ENCODE results near the gene EXOC4. TPM values are rescaled to one million over a fixed set of nuclear protein-coding genes. Genes with fewer than 3 reads are reported as not detected.
A peak's percentile ranks its signal among the peaks of the same experiment; 100 is the strongest.

Gene EXOC4
- total and polyA plus RNA-seq, 2 of the 13 experiments (the other 11 are each of a cell fraction or from before 2014, with no cell fraction given): 22.5 to 39.0 TPM

DNA sequence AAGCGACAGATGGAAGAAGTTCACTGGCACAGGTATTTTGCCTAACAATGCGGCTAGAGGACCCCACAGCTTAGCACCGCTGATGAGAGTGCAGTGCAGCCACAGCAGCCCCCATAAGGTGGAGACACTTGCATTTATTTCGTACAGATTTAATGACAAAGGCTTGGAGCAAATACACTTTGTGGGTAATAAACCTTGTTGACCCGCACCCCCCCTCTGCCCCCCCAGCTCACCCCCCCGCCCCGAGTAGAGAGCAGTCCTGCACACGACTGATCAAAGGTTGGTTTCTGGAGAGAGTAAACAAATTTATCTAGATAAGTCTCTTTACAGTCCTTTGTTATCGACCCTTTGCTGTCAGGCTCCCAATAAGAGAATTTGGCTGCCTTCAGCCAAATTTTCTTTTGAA lies 777.6 kb downstream of the EXOC4 start (continued):
- TF ChIP-seq, protein P1, sequence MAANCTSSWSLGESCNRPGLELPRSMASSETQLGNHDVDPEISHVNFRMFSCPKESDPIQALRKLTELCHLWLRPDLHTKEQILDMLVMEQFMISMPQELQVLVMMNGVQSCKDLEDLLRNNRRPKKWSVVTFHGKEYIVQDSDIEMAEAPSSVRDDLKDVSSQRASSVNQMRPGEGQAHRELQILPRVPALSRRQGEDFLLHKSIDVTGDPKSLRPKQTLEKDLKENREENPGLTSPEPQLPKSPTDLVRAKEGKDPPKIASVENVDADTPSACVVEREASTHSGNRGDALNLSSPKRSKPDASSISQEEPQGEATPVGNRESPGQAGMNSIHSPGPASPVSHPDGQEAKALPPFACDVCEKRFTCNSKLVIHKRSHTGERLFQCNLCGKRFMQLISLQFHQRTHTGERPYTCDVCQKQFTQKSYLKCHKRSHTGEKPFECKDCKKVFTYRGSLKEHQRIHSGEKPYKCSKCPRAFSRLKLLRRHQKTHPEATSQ (CRISPR knock-in tag; IDR thresholded peaks at IDR 0.05; ENCODE audit: borderline replicate concordance): no peak; the same call in 1 of the 2 replicates
- no peak for TF ChIP-seq POLR2AphosphoS2 (IDR thresholded peaks at IDR 0.05; ENCODE audit: low read depth, low read length)
- 0 out of 2 replicates have a peak, but pooled peaks have one; percentile 27 for TF ChIP-seq MAZ (IDR thresholded peaks at IDR 0.05; ENCODE audit: borderline replicate concordance, low read depth, low read length)
- TF ChIP-seq MAZ (CRISPR knock-in tag; IDR thresholded peaks at IDR 0.05; ENCODE audit: low read depth): no peak
- TF ChIP-seq, protein P2, sequence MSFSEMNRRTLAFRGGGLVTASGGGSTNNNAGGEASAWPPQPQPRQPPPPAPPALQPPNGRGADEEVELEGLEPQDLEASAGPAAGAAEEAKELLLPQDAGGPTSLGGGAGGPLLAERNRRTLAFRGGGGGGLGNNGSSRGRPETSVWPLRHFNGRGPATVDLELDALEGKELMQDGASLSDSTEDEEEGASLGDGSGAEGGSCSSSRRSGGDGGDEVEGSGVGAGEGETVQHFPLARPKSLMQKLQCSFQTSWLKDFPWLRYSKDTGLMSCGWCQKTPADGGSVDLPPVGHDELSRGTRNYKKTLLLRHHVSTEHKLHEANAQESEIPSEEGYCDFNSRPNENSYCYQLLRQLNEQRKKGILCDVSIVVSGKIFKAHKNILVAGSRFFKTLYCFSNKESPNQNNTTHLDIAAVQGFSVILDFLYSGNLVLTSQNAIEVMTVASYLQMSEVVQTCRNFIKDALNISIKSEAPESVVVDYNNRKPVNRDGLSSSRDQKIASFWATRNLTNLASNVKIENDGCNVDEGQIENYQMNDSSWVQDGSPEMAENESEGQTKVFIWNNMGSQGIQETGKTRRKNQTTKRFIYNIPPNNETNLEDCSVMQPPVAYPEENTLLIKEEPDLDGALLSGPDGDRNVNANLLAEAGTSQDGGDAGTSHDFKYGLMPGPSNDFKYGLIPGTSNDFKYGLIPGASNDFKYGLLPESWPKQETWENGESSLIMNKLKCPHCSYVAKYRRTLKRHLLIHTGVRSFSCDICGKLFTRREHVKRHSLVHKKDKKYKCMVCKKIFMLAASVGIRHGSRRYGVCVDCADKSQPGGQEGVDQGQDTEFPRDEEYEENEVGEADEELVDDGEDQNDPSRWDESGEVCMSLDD (CRISPR knock-in tag; IDR thresholded peaks at IDR 0.05; ENCODE audit: borderline replicate concordance): no peak
- peak; percentile 39; the same call in 1 of the 2 replicates for TF ChIP-seq SOX5 (CRISPR knock-in tag; IDR thresholded peaks at IDR 0.05; ENCODE audit: borderline replicate concordance)
- TF ChIP-seq ZNF33A (CRISPR knock-in tag; IDR thresholded peaks at IDR 0.05; ENCODE audit: borderline replicate concordance): no peak

DNA sequence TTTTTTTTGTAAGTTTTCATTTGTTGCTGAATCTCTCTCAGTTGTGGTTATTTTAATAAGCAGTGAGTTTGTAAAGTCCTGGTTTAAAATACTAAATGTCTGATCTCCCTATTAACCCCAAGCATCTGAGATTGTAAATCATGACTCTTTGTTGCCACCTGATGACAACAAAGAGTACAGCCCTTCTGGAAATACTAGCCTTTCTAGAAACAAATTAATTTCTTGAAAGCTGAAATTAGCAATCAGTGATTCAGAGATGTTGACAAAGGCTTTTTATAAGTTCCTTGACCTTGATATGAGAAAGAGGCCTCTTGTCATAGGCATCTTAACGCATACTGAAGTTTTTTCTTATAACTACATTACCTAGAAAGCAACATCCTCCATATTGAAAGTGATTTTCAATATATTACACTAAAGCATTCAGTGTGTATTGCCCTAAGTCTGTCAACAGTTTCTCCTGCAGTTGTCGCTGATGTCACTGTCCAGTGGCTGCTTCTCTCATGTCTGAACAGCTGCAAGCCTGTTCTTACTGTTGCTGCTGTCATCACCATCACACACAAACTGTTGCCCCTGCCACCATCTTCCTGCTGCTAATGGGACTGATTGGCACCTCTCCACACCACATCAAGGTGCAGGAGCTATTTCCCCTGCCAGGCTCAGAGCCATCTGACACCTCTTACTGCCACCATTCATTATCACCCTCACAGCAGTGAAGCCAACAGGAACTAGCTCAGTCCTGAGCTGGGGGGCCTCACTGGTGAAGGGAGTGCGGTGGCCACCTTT lies 779.1 kb downstream of the EXOC4 start:
- DNase-seq (ENCODE audit: low spot score) (no peak), ATAC-seq (no peak), FAIRE-seq (no peak)
- Histone ChIP-seq H3K9ac (ENCODE audit: insufficient read depth, low read depth, low read length) (no peak overlapping the region), H3K9me3 (ENCODE audit: low read length) (peaks cover 40% of the 10 kb centered on the region), H3K36me3 (replicated peaks in 1 of 2; ENCODE audit: control insufficient read depth in 1 of 2, insufficient read depth in 2 of 2, low read length in 2 of 2) (no peaks in the 10 kb centered on the region), H3K27ac (ENCODE audit: extremely low read length, insufficient read depth, low read length) (no peak overlapping the region), H3K79me2 (ENCODE audit: insufficient read depth, low read length) (no peaks in the 10 kb centered on the region), H3K4me1 (ENCODE audit: insufficient read depth, low read length) (peaks cover 21% of the 10 kb centered on the region), H3K4me2 (ENCODE audit: low read depth, low read length) (no peak overlapping the region), H2AFZ (ENCODE audit: low read length) (no peak overlapping the region), H3K27me3 (ENCODE audit: control insufficient read depth in 1 of 2, insufficient read depth in 2 of 2, low read length in 2 of 2) (no peaks in the 10 kb centered on the region), H4K20me1 (ENCODE audit: insufficient read depth, low read length) (no peaks in the 10 kb centered on the region), H3K4me3 (replicated peaks in 1 of 3; ENCODE audit: insufficient read depth in 1 of 3, low read depth in 2 of 3, low read length in 3 of 3) (no peak overlapping the region)
- no TSS peak for BruUV-seq (replicated peaks)
- in situ Hi-C loops (cut with HindIII; ENCODE audit: extremely low pct_ligation_motif_present, low pct_unique_long_range_greater_than_20kb): no loop called here
- 100% methylated on average over 3 of the region's 3 CpGs for WGBS (ENCODE audit: low lambda C conversion rate)
- TF ChIP-seq, protein P3, sequence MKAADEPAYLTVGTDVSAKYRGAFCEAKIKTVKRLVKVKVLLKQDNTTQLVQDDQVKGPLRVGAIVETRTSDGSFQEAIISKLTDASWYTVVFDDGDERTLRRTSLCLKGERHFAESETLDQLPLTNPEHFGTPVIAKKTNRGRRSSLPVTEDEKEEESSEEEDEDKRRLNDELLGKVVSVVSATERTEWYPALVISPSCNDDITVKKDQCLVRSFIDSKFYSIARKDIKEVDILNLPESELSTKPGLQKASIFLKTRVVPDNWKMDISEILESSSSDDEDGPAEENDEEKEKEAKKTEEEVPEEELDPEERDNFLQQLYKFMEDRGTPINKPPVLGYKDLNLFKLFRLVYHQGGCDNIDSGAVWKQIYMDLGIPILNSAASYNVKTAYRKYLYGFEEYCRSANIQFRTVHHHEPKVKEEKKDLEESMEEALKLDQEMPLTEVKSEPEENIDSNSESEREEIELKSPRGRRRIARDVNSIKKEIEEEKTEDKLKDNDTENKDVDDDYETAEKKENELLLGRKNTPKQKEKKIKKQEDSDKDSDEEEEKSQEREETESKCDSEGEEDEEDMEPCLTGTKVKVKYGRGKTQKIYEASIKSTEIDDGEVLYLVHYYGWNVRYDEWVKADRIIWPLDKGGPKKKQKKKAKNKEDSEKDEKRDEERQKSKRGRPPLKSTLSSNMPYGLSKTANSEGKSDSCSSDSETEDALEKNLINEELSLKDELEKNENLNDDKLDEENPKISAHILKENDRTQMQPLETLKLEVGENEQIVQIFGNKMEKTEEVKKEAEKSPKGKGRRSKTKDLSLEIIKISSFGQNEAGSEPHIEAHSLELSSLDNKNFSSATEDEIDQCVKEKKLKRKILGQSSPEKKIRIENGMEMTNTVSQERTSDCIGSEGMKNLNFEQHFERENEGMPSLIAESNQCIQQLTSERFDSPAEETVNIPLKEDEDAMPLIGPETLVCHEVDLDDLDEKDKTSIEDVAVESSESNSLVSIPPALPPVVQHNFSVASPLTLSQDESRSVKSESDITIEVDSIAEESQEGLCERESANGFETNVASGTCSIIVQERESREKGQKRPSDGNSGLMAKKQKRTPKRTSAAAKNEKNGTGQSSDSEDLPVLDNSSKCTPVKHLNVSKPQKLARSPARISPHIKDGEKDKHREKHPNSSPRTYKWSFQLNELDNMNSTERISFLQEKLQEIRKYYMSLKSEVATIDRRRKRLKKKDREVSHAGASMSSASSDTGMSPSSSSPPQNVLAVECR (CRISPR knock-in tag; IDR thresholded peaks at IDR 0.05; ENCODE audit: borderline replicate concordance): no peak
- TF ChIP-seq REL (CRISPR knock-in tag; conservative IDR thresholded peaks at IDR 0.05) (no peak), ZNF333 (CRISPR knock-in tag; IDR thresholded peaks at IDR 0.05; ENCODE audit: borderline replicate concordance) (no peak), ZNF282 (IDR thresholded peaks at IDR 0.05; ENCODE audit: partially characterized antibody) (no peak)
- TF ChIP-seq, protein P4, sequence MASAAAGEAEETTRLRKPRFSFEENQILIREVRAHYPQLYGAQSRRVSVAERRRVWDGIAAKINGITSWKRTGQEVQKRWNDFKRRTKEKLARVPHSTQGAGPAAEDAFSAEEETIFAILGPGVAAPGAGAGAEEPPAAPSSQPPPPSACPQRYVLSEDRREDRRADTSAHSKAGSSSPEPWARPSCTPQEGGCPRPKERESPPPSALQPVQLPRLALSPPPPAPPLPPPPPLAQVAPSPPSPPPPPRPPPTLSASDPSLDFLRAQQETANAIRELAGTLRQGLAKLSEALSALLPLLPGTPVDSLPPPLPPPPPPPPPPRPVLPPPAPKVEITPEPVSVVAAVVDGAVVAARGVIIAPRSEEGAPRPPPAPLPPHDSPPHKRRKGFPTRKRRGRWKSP (CRISPR knock-in tag; IDR thresholded peaks at IDR 0.05): no peak
- CTCF ChIA-PET (ENCODE audit: low intra/inter-chr PET ratio, low total read pairs): no interaction called here
- POLR2A ChIA-PET: no interaction called here
- intact Hi-C loops (cut with micrococcal nuclease; ENCODE audit: unreplicated experiment): loop anchor here (10.0 kb wide), 1 partner anchor 93 kb away; the partner anchor contains the start of gene LRGUK

Data from HepG2 (cell line).